ENCODE measurements around the gene POLR3E. TPM values are rescaled to one million over a fixed set of nuclear protein-coding genes. Genes with fewer than 3 reads are reported as not detected.

POLR3E gene
- total RNA-seq, 1 donor from 2014 or later: 26.7 TPM

DNA sequence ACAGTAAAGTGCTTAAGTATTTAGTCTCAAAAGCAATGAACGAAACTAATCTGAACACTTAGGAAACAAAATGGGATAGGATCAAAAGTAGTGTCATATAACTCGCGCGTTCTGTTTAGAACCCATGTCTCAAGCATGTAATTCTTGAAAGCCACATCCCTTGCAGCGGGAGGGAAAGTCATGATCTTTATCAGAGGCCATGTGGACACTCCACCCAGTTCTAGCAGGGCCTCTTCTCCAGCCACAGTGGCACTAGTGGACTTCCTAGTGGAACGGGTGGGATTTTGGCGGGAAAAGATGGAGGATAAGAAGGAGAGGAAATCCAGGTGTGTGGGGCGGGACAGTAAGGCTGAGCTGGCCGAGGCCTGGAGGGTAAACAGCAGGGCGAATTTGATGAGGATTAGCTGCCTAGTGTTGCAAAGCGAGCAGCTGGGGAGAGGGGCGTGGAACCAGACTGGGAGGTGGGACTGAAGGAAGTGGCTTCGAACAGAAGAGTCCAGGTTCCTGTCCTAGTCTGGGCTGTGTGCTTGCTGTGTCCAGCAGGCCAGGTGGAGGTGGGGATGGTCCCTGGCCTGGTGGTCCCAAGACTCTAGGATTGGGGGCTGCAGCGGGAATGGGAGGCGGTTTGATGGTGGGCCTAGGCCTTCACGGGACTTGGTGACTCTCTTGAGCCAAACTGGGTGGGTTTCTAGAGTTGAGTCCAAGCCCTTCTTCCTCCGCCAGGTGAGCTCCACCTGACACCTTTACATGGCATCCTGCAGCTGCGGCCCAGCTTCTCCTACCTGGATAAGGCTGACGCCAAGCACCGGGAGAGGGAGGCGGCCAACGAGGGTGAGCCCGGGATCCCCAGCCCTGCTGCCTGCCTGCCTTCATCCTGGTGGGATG lies 15.9 kb downstream of the POLR3E start:
- Mint-ChIP-seq H3K4me1 (ENCODE audit: low read depth) (no peaks in the 10 kb centered on the region), H3K36me3 (ENCODE audit: low read depth) (peaks cover 14% of the 10 kb centered on the region), H3K9me3 (ENCODE audit: low read depth) (no peaks in the 10 kb centered on the region), H3K4me3 (ENCODE audit: unreplicated experiment) (no peak overlapping the region), H3K27ac (ENCODE audit: unreplicated experiment) (no peak overlapping the region), H3K27me3 (ENCODE audit: low read depth) (no peaks in the 10 kb centered on the region)
- no peak for DNase-seq (ENCODE audit: low spot score)
- no peak for TF ChIP-seq CTCF (IDR thresholded peaks at IDR 0.05)

- Mint-ChIP-seq H3K36me3 (ENCODE audit: low read depth) (peaks cover 15% of the 10 kb centered on the region), H3K9me3 (ENCODE audit: low read depth) (no peaks in the 10 kb centered on the region), H3K27ac (ENCODE audit: unreplicated experiment) (no peak overlapping the region), H3K4me3 (ENCODE audit: unreplicated experiment) (no peak overlapping the region), H3K4me1 (ENCODE audit: low read depth) (no peaks in the 10 kb centered on the region), H3K27me3 (ENCODE audit: low read depth) (no peaks in the 10 kb centered on the region)
- no peak for DNase-seq (ENCODE audit: low spot score)
- no peak for TF ChIP-seq CTCF (IDR thresholded peaks at IDR 0.05)
Observed at GRCh38 chr16:22313876-22314470, 16.8 kb downstream of the POLR3E start.

DNA sequence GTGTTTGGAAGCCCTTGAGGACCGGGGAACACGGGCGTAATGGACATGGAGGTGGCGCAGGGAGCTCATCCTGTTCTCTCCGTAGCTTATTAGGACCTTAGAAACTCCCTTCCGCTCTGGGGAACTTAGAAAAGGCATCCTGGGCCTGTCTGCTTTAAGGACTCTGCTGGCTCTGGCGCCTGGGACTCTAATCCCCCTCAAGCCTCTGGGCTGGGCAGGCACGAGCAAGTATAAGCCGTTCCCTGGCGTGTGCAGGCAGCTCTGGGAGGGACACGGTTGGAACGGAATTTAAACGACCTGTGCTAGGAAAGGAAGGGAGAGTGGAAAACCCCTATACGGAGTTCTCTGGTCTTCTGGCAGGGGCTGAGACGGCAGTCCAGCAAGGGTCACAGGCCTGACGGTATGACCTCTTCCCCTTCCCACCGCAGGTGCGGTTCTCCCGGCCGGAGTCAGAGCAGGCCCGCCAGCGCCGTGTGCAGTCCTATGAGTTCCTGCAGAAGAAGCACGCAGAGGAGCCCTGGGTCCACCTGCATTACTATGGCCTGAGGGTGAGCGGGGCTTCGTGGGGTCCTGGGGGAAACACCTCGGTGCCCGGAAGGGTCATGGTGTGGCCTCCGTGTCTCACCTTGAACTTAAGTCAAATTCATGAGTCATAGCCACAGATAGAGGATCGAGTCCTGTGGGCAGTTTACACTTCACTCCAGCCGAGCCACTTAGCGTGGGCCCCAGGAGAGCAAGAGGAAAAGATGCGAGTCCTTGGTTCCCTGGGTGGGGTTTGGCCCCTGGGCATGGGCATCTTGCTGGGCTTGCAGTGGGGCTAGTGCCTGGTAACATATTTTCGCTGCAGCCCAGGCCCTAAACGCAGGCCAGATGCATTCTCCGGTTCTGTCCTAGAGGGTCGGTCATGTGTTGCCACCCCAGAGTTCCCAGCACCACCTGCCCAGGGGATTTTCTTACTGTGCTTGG lies 17.7 kb downstream of the POLR3E start:
- no peaks in the 10 kb centered on the region for H3K27me3 Mint-ChIP-seq (ENCODE audit: low read depth)
- no peak overlapping the region for H3K27ac Mint-ChIP-seq (ENCODE audit: unreplicated experiment)
- no peaks in the 10 kb centered on the region for H3K9me3 Mint-ChIP-seq (ENCODE audit: low read depth)
- peaks cover 15% of the 10 kb centered on the region for H3K36me3 Mint-ChIP-seq (ENCODE audit: low read depth)
- H3K4me1 Mint-ChIP-seq (ENCODE audit: low read depth): no peaks in the 10 kb centered on the region
- no peak for DNase-seq (ENCODE audit: low spot score)
- H3K4me3 Mint-ChIP-seq (ENCODE audit: unreplicated experiment): no peak overlapping the region
- TF ChIP-seq CTCF (IDR thresholded peaks at IDR 0.05): no peak

DNA sequence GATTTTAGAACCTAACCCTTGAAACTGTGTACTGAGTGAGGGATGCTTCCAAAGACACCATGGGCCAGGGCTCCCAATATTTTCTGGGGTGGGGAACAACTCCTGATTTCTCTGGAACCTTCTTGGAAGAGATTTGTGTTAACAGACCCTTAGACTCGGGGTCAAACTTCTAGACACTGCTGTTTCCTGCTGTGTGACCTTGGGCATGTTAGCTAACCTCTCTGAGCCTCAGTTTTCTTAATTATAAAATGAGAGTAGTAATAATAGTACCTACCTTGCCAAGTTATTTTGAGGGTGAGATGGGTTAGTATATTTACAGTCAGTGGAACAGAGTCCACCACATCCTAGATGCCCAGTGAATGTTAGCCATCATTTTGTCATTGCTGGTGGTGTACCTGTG lies 18.8 kb downstream of the POLR3E start:
- Mint-ChIP-seq H3K4me1 (ENCODE audit: low read depth) (no peaks in the 10 kb centered on the region), H3K36me3 (ENCODE audit: low read depth) (peaks cover 15% of the 10 kb centered on the region), H3K27ac (ENCODE audit: unreplicated experiment) (no peak overlapping the region), H3K9me3 (ENCODE audit: low read depth) (no peaks in the 10 kb centered on the region), H3K4me3 (ENCODE audit: unreplicated experiment) (no peak overlapping the region), H3K27me3 (ENCODE audit: low read depth) (no peaks in the 10 kb centered on the region)
- no peak for TF ChIP-seq CTCF (IDR thresholded peaks at IDR 0.05)
- no peak for DNase-seq (ENCODE audit: low spot score)

DNA sequence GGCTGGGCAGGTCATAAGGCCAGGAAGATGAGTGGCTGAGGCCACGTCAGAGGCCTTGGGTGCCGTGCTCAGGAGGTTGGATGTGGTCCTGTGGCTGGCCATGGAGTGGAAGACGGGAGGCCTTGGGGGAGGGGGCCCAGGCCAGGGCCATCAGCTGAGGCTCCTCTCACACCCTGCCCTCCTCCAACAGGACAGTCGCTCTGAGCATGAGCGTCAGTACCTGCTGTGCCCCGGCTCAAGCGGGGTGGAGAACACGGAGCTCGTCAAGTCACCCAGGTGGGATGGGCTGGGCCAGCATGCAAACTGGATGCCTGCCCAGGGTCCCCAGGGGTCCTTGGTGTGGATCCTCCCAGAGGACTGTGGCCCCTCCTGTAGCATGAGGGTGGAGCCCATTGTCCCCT lies 19.2 kb downstream of the POLR3E start:
- no peaks in the 10 kb centered on the region for H3K27me3 Mint-ChIP-seq (ENCODE audit: low read depth)
- no peak for TF ChIP-seq CTCF (IDR thresholded peaks at IDR 0.05)
- no peak overlapping the region for H3K4me3 Mint-ChIP-seq (ENCODE audit: unreplicated experiment)
- no peaks in the 10 kb centered on the region for H3K9me3 Mint-ChIP-seq (ENCODE audit: low read depth)
- no peak for DNase-seq (ENCODE audit: low spot score)
- peaks cover 15% of the 10 kb centered on the region for H3K36me3 Mint-ChIP-seq (ENCODE audit: low read depth)
- H3K27ac Mint-ChIP-seq (ENCODE audit: unreplicated experiment): no peak overlapping the region
- H3K4me1 Mint-ChIP-seq (ENCODE audit: low read depth): peaks cover 2% of the 10 kb centered on the region

Measured in chondrocyte (in vitro differentiated cells).